Measurements from ENCODE around the gene BSND.

DNA sequence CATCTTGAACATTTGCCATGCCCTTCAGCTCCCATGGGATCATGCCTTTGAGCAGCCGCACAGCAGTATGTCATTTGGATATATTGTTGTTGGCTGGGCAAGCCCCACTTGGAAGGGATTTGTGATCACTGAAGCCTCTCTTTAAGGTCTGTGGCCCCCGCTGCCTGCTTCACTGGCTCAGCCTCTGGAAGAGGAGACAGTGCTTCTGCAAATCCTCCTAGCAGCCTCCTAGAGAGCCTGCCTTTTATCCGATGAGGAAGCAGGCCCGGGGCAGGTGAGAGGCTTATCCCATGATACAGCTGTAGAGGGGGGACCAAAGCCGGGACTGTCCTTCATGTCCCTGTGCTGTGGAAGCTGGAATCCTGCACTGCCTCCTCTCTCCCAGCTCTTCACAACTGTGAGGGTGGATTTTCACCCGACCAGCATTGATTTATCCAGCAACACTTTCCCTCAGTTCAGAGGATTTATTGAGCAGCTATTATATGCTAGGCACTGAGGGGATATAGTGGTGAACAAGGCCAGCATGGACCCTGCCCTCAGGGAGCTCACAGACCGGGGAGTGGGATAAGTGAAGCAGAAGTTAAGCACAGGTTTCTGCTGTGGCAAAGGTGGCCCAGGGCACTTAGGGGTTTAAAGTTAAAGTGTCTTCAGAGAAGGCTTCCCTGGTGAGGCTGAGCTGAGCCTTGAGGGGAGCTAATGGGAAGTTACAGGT lies 14.4 kb upstream of the BSND start:
- TF ChIP-seq GATA2 (IDR thresholded peaks at IDR 0.05; ENCODE audit: low read depth, low read length) = no peak
- no peak for TF ChIP-seq GATA3 (IDR thresholded peaks at IDR 0.05; ENCODE audit: low read depth, low read length)

Data from SH-SY5Y (cell line).